BLaER1 (cell line): Measurements from ENCODE around the gene PTPRN2.

ENCODE experiments used
- H3K27ac ChIP-seq: shearing (Covaris generic); formaldehyde crosslinking; 2 replicates; pipeline ENCODE4 v1.8.1; 2022
- H3K27me3 ChIP-seq: shearing (Covaris generic); formaldehyde crosslinking; 2 replicates; pipeline ENCODE4 v1.8.1; 2022
- H3K36me3 ChIP-seq: shearing (Covaris generic); formaldehyde crosslinking; 2 replicates; pipeline ENCODE4 v1.8.1; 2022
- H3K4me1 ChIP-seq: shearing (Covaris generic); formaldehyde crosslinking; 2 replicates; pipeline ENCODE4 v1.8.1; 2022
- H3K4me2 ChIP-seq: shearing (Covaris generic); formaldehyde crosslinking; 2 replicates; pipeline ENCODE4 v1.8.1; 2022
- H3K4me3 ChIP-seq: shearing (Covaris generic); formaldehyde crosslinking; 2 replicates; pipeline ENCODE4 v1.8.1; 2022
- H3K9ac ChIP-seq: shearing (Covaris generic); formaldehyde crosslinking; 2 replicates; pipeline ENCODE4 v1.8.1; 2022
- H3K9me3 ChIP-seq: shearing (Covaris generic); formaldehyde crosslinking; 2 replicates; pipeline ENCODE4 v1.8.1; 2022
- H4K20me1 ChIP-seq: shearing (Covaris generic); formaldehyde crosslinking; 2 replicates; pipeline ENCODE4 v1.8.1; 2022
- Cebpa-rat ChIP-seq: shearing (Covaris generic); IDR thresholded peaks from 2 replicates; pipeline ENCODE4 v1.8.1; 2022

The PTPRN2 gene

GRCh38 chr7:158067219-158067930 is 520.2 kb downstream of the PTPRN2 start:
- Histone ChIP-seq H3K4me1 (peaks cover 25% of the 10 kb centered on the region), H3K36me3 (peaks cover 7% of the 10 kb centered on the region; the same call in 1 of the 2 replicates), H3K4me3 (no peak overlapping the region), H3K27me3 (no peaks in the 10 kb centered on the region), H3K4me2 (peak overlapping the region; percentile 37), H4K20me1 (no peaks in the 10 kb centered on the region), H3K27ac (no peak overlapping the region), H3K9me3 (peaks cover 19% of the 10 kb centered on the region), H3K9ac (0 out of 2 replicates have a peak overlapping the region, but pooled peaks have one; percentile 4)
- TF ChIP-seq Cebpa-rat: no peak

DNA sequence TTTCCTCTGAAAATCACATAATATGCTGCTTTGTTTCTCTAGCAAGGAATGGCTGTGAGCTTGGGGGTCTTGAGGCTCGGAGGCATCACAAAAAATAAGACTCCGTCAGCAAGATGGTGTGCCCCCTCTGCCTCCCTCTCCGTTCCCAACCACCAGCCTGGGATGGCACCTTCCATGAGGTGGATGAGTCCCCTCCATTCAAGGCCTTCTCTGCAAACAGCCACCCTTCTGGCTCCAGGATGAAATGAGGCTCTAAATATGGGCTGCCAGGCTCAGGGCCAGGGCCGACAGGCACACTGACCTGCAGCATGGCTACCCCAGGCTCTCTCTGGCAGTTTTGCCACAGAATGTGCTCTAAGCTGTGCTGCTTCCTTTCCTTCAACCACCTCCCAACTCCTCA is 521.5 kb downstream of the PTPRN2 start:
- H3K27ac ChIP-seq: no peak overlapping the region
- no peak overlapping the region for H3K4me3 ChIP-seq
- no peak overlapping the region for H3K9ac ChIP-seq
- TF ChIP-seq Cebpa-rat: no peak
- H3K4me2 ChIP-seq: no peak overlapping the region
- H4K20me1 ChIP-seq: no peaks in the 10 kb centered on the region
- H3K27me3 ChIP-seq: no peaks in the 10 kb centered on the region
- H3K36me3 ChIP-seq: peaks cover 12% of the 10 kb centered on the region; the same call in 1 of the 2 replicates
- H3K4me1 ChIP-seq: peaks cover 25% of the 10 kb centered on the region
- H3K9me3 ChIP-seq: peaks cover 32% of the 10 kb centered on the region

DNA sequence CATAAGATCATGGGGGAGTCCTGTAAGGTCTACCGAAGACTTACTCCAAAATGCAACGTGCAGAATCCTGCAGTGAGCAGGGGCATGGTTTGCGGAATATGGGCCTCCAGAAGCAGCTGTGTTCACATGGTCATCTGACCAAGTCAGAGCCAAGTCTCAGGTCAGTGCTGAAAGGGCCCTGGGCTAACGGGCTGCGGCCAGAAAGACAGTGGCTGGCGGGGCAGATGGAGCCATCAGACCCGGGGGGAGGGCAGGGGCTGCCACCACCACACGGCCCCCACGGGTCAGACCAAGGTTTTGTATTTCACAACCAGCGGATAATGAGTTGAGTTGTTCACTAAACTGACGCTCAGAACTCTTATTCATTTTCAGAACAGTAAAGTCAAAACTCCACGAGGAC is 522.3 kb downstream of the PTPRN2 start:
- Histone ChIP-seq H3K4me3 (no peak overlapping the region), H3K9ac (no peak overlapping the region), H3K36me3 (peaks cover 12% of the 10 kb centered on the region; the same call in 1 of the 2 replicates), H3K4me1 (peaks cover 25% of the 10 kb centered on the region), H3K9me3 (peaks cover 36% of the 10 kb centered on the region), H3K4me2 (no peak overlapping the region), H3K27ac (no peak overlapping the region), H4K20me1 (no peaks in the 10 kb centered on the region), H3K27me3 (no peaks in the 10 kb centered on the region)
- TF ChIP-seq Cebpa-rat: no peak

- peaks cover 36% of the 10 kb centered on the region for H3K9me3 ChIP-seq
- no peak overlapping the region for H3K27ac ChIP-seq
- peaks cover 25% of the 10 kb centered on the region for H3K4me1 ChIP-seq
- no peaks in the 10 kb centered on the region for H4K20me1 ChIP-seq
- H3K4me2 ChIP-seq: peak overlapping the region; percentile 36
- no peak overlapping the region for H3K9ac ChIP-seq
- no peaks in the 10 kb centered on the region for H3K27me3 ChIP-seq
- H3K4me3 ChIP-seq: no peak overlapping the region
- no peak for TF ChIP-seq Cebpa-rat
- H3K36me3 ChIP-seq: peaks cover 9% of the 10 kb centered on the region; the same call in 1 of the 2 replicates
Measured at GRCh38 chr7:158064631-158065030, 523.0 kb downstream of the PTPRN2 start.

DNA sequence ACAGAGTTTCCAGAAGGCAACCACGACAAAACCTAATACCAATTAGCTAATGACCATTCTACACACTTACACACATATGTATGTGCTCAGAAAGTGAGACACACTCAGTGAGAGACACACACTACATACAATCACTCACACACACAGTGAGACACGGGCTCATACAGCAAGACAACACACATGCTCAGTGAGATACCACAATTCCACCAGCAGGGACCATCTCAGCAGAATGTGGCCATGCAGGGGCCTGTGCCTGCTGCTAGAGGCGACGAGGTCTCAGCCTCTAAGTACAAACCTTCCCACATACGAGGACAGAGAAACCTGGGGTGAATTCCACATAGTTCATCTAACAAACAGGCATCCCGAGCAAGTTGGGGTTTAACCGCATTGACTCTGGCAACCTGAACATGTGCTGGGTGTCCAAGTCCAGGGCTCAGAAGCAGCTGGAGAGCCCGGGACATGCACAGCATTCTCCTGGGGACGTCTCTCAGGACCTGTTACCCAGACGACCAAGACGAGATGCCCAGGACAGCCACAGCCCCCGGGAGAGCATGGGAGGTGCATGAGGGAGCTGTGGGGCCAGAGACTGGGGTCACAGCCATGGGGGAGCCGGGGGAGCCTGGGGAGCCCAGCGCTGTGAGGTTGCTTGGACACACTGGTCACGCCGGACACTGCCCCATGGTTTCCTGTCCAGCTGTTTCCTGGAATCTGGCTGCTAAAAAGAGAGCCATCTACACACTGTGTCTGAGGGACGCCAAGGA is 523.6 kb downstream of the PTPRN2 start:
- no peak overlapping the region for H3K9ac ChIP-seq
- H3K27ac ChIP-seq: no peak overlapping the region
- H3K9me3 ChIP-seq: peaks cover 36% of the 10 kb centered on the region
- H3K4me1 ChIP-seq: peaks cover 25% of the 10 kb centered on the region
- TF ChIP-seq Cebpa-rat: no peak
- H4K20me1 ChIP-seq: no peaks in the 10 kb centered on the region
- peak overlapping the region; percentile 36 for H3K4me2 ChIP-seq
- no peaks in the 10 kb centered on the region for H3K27me3 ChIP-seq
- no peak overlapping the region for H3K4me3 ChIP-seq
- H3K36me3 ChIP-seq: peaks cover 9% of the 10 kb centered on the region; the same call in 1 of the 2 replicates

- Histone ChIP-seq H3K27me3 (no peaks in the 10 kb centered on the region), H3K4me2 (no peak overlapping the region), H3K27ac (no peak overlapping the region), H3K36me3 (peaks cover 9% of the 10 kb centered on the region; the same call in 1 of the 2 replicates), H3K4me1 (peaks cover 20% of the 10 kb centered on the region), H3K4me3 (no peak overlapping the region), H3K9me3 (peaks cover 47% of the 10 kb centered on the region), H3K9ac (no peak overlapping the region), H4K20me1 (no peaks in the 10 kb centered on the region)
- TF ChIP-seq Cebpa-rat: no peak
Measured at GRCh38 chr7:158062661-158063060, 525.0 kb downstream of the PTPRN2 start.

GRCh38 chr7:158061884-158062656 is 525.6 kb downstream of the PTPRN2 start:
- no peaks in the 10 kb centered on the region for H4K20me1 ChIP-seq
- H3K27me3 ChIP-seq: no peaks in the 10 kb centered on the region
- TF ChIP-seq Cebpa-rat: no peak
- no peak overlapping the region for H3K9ac ChIP-seq
- H3K27ac ChIP-seq: no peak overlapping the region
- H3K4me1 ChIP-seq: peaks cover 14% of the 10 kb centered on the region
- peaks cover 51% of the 10 kb centered on the region for H3K9me3 ChIP-seq
- no peak overlapping the region for H3K4me2 ChIP-seq
- peaks cover 9% of the 10 kb centered on the region; the same call in 1 of the 2 replicates for H3K36me3 ChIP-seq
- H3K4me3 ChIP-seq: no peak overlapping the region

- H3K4me2 ChIP-seq: no peak overlapping the region
- peaks cover 51% of the 10 kb centered on the region for H3K9me3 ChIP-seq
- no peak for TF ChIP-seq Cebpa-rat
- peaks cover 9% of the 10 kb centered on the region; the same call in 1 of the 2 replicates for H3K36me3 ChIP-seq
- H3K27ac ChIP-seq: no peak overlapping the region
- H3K4me1 ChIP-seq: peaks cover 12% of the 10 kb centered on the region
- no peaks in the 10 kb centered on the region for H4K20me1 ChIP-seq
- no peak overlapping the region for H3K9ac ChIP-seq
- no peaks in the 10 kb centered on the region for H3K27me3 ChIP-seq
- H3K4me3 ChIP-seq: no peak overlapping the region
Measured at GRCh38 chr7:158061026-158061630, 526.5 kb downstream of the PTPRN2 start.

GRCh38 chr7:158060216-158060615 is 527.4 kb downstream of the PTPRN2 start:
- TF ChIP-seq Cebpa-rat: no peak
- H3K4me1 ChIP-seq: peaks cover 12% of the 10 kb centered on the region
- no peaks in the 10 kb centered on the region for H4K20me1 ChIP-seq
- no peaks in the 10 kb centered on the region for H3K27me3 ChIP-seq
- H3K27ac ChIP-seq: no peak overlapping the region
- peaks cover 9% of the 10 kb centered on the region; the same call in 1 of the 2 replicates for H3K36me3 ChIP-seq
- no peak overlapping the region for H3K4me3 ChIP-seq
- H3K4me2 ChIP-seq: no peak overlapping the region
- peaks cover 51% of the 10 kb centered on the region for H3K9me3 ChIP-seq
- no peak overlapping the region for H3K9ac ChIP-seq
